Fibroblast of the conjunctiva (primary cell): Measurements from ENCODE around the gene PDSS2.
"Not testable (repeated sequence)": the region's sequence is repeated elsewhere in the genome, so short reads cannot be mapped to it uniquely, and the experiment has no call there.

Source experiments
- DNase-seq: peaks from one replicate; pipeline ENCODE4 v3.0.0-alpha.2; 2010; ENCODE audit warnings: low read depth

PDSS2 gene

GRCh38 chr6:107459283-107460082, at the start of gene PDSS2:
PDSS2 (minus strand) TSS chr6:107459564; CDS start chr6:107459285, 279 bp downstream.
- DNase-seq, result peak; percentile 92

GRCh38 chr6:107506145-107506544, 46.8 kb upstream of the PDSS2 start:
- DNase-seq, result no peak

- no peak for DNase-seq
These were observed 45.1 kb upstream of the PDSS2 start for GRCh38 chr6:107504270-107505026.

GRCh38 chr6:107496892-107497684, 37.7 kb upstream of the PDSS2 start:
- DNase-seq, result no peak

GRCh38 chr6:107495971-107496370, 36.6 kb upstream of the PDSS2 start:
- DNase-seq, result no peak

GRCh38 chr6:107495196-107495643, 35.9 kb upstream of the PDSS2 start:
- no peak for DNase-seq

- no peak for DNase-seq
These were observed 34.0 kb upstream of the PDSS2 start for GRCh38 chr6:107493158-107494057.

GRCh38 chr6:107491760-107492660, 32.6 kb upstream of the PDSS2 start:
- DNase-seq, result peak; percentile 60

- peak; percentile 17 for DNase-seq
These were observed 31.8 kb upstream of the PDSS2 start for GRCh38 chr6:107491138-107491609.

GRCh38 chr6:107490566-107491137, 31.3 kb upstream of the PDSS2 start:
- DNase-seq, result no peak

GRCh38 chr6:107489636-107490565, 30.5 kb upstream of the PDSS2 start, which contains the start of gene SOBP:
SOBP (plus strand) TSS chr6:107490117; CDS start chr6:107490617, 500 bp downstream.
- peak; percentile 18 for DNase-seq

- no peak for DNase-seq
These were observed 29.7 kb upstream of the PDSS2 start for GRCh38 chr6:107488875-107489635.

- no peak for DNase-seq
These were observed 29.0 kb upstream of the PDSS2 start for GRCh38 chr6:107488174-107488874.

- no peak for DNase-seq
These were observed 25.8 kb upstream of the PDSS2 start for GRCh38 chr6:107485157-107485556.

GRCh38 chr6:107479089-107479690, 19.8 kb upstream of the PDSS2 start:
- no peak for DNase-seq

- DNase-seq, result not testable (repeated sequence)
These were observed 16.5 kb upstream of the PDSS2 start for GRCh38 chr6:107475826-107476225.

GRCh38 chr6:107475360-107475759, 16.0 kb upstream of the PDSS2 start:
- not testable (repeated sequence) for DNase-seq
